ENCODE measurements around the gene QPCTL. TPM values are rescaled to one million over a fixed set of nuclear protein-coding genes. Genes with fewer than 3 reads are reported as not detected.
"Not testable (repeated sequence)": the region's sequence is repeated elsewhere in the genome, so short reads cannot be mapped to it uniquely, and the experiment has no call there.

The QPCTL gene
- total RNA-seq, 1 donor from 2014 or later: 8.0 TPM

- DNase-seq (ENCODE audit: low spot score): peak; percentile 98
Measured at GRCh38 chr19:45717131-45717982, 24.9 kb downstream of the QPCTL start.

DNA sequence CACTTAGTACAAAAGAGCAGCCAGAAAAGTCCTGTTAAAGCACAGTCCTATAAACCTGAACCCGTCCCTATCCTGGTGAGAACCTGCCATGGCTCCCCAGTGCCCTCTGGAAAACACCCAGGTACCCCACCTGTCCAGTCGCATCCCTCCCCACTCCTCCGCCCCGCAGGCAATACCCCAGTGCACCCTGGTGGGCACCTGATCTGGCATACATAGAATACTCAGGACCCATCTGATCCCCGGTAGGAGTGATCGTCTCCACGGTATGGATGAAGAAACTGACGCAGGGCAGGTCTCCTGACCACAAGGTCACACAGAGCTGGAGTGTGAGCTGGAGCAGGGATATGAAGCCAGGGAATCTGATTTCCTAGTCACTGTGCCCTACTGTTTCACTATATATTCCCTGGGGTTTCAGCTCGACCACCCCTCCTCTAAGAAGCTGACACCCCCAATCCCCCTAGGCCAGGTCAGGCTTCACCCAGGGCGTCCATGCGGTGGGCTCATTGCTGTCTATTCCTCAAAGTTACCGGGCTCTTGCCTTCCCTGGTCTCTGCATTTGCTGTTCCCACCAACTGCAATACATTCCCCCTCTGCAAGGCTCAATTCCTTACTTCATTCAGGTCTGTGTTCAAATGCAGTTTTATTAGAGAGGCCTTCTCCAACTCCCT is 25.7 kb downstream of the QPCTL start:
- DNase-seq (ENCODE audit: low spot score): no peak

GRCh38 chr19:45720065-45720464 is 27.6 kb downstream of the QPCTL start:
- DNase-seq (ENCODE audit: low spot score): not testable (repeated sequence)

DNA sequence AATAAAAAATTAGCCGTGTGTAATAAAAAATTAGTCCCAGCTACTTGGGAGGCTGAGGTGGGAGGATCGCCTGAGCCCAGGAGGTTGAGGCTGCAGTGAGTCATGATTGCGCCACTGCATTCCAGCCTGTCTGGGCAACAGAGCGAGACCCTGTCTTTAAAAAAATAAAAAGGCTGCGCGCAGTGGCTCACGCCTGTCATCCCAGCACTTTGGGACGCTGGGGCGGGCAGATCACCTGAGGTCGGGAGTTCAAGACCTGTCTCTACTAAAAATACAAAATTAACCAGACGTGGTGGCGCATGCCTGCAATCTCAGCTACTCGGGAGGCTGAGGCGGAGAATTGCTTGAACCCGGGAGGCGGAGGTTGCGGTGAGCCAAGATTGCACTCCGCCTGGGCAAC is 36.2 kb downstream of the QPCTL start:
- DNase-seq (ENCODE audit: low spot score): not testable (repeated sequence)

DNA sequence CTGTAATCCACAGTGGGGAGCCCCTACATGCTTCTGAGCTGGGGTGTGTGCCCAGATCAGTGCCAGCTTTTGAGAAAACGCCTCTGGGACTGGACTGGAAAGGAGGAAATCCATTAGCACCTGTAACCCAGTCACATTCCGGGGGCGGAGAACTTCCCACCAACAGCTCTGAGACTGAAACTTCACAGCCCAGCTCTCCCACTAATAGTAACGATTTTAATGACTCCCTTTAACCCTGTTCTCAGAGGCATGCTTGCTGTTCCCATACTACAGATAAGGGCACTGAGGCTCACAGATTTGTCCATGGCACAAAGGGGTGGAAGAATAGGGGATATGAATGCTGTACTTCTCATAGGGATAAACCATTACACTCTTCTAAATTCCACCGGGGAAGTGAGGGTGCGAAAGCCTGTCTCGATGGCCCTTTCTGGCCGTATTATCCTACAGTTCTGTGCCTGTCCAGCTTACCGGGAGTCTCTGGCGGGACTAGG is 37.4 kb downstream of the QPCTL start:
- no peak for DNase-seq (ENCODE audit: low spot score)

DNA sequence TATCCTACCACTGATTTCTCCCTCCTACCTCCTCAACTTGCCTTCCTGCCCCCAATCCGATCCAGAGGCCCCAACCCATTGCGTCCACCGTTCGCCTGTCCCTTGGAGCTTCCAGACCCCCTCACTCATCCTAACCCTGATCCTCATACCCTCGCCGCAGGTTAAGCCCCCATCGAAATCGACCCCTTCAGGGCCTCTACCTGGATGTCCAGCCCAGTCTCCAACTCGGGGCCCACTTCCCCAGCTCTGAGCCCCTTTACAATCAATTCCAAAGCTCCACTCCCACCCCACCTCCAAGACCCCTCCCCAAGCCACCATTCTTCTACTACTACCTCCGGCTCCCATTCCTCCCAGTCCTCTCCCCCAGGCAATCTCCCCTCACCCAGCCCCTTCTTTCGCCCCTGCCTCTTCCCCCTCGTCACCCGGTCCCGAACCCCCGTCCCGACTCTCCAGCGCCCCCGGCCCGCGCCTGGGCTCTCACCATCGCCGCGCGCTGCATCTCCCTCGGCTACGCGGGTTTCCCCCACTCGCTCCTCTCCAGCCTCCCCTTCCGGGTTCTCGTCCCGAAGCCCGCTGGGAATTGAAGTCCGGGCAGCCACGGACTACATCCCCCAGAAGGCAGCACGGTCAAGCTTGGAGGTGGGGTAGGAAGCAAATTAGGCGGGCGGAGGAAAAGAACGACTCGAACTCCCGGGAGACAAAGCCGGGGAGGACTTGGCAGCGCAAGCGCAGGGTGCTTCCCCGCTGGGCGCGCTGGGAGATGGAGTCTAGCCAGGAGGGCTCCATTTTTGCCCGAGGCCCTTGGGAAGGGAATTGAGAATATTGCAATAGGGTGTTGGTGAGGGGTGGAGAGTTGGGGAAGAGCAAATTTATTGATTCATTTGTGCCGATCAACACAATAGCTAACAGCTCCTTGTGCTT is 38.2 kb downstream of the QPCTL start, which contains the start of gene FBXO46:
Gene FBXO46 (minus strand): TSS at position 529 of the 921 bp plus-strand sequence. CDS start 17,401 bp downstream, outside the sequence.
- DNase-seq (ENCODE audit: low spot score): peak; percentile 97

- DNase-seq (ENCODE audit: low spot score): no peak
Measured at GRCh38 chr19:45733160-45733810, 40.8 kb downstream of the QPCTL start, which contains the start of gene MEIOSIN. TSS of gene MEIOSIN (plus strand) at chr19:45733439. CDS start at chr19:45735377, 1,938 bp downstream.

- DNase-seq (ENCODE audit: low spot score): no peak
Measured at GRCh38 chr19:45739498-45740439, 47.3 kb downstream of the QPCTL start.

- no peak for DNase-seq (ENCODE audit: low spot score)
Measured at GRCh38 chr19:45742969-45743368, 50.5 kb downstream of the QPCTL start.

GRCh38 chr19:45745606-45746005 is 53.1 kb downstream of the QPCTL start:
- DNase-seq (ENCODE audit: low spot score): no peak

DNA sequence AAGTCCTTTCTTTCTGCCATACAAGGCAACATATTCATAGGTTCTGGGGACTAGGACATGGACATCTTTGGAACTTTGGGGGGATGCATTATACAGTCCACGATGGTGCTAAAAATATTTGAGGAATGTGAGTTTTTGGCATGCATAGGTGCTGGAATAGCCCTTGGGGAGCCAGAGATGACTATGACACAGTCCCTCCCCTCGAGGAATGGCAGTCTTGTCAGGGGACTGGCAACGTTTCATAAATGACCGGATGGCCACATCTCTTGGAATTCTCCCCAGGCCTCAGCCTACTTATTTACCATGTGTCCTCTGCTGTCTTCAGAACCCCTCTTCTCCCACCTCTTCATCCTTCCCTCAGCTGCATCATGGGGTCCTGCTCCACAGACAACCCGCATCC is 54.4 kb downstream of the QPCTL start:
- DNase-seq (ENCODE audit: low spot score): no peak

DNA sequence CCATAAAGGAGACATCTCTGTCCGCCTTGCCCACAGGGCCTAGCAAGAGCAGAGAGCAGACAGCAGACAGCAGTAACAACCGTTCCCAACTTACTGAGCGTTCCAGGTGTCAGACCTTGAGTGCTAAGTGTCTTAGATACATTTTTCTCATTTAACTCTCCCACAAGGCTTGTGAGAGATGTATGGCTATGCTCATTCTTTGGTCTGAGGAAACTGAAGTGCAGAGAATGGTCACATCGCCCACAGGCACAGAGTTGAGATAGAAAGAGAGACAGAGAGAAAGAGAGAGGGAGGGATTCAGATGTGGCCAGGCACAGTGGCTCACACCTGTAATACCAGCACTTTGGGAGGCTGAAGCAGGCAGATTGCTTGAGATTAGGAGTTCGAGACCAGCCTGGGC is 55.0 kb downstream of the QPCTL start:
- no peak for DNase-seq (ENCODE audit: low spot score)

DNA sequence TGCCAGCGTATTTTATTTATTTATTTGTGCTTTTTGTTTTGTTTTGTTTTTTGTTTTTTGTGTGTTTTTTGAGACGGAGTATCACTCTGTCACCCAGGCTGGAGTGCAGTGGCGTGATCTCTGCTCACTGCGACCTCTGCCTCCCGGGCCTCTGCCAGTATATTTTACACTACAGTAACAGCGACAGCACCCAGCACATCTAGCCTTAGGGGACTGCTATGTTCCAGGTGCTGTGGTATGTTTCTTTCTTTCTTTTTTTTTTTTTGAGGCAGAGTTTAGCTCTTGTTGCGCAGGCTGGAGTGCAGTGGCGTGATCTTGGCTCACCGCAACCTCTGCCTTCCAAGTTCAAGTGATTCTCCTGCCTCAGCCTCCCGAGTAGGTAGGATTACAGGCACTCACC is 59.0 kb downstream of the QPCTL start:
- DNase-seq (ENCODE audit: low spot score): not testable (repeated sequence)

DNA sequence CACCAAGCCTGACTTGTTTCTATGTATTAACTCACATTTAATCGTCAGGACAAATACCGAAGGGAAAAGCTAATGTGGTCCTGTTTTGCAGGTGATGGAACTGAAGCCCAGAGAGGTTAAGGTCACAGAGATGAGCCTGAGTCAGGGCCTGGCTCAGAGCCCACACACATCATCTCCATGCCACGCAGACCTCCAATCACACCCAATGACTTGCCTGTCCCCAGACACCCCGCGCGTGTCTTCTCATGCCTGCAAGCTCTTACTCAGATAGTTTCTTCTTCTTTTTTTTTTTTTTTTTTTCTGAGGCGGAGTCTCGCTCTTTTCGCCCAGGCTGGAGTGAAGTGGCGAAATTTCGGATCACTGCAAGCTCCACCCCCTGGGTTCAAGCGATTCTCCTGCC is 60.2 kb downstream of the QPCTL start:
- no peak for DNase-seq (ENCODE audit: low spot score)

GRCh38 chr19:45753548-45753947 is 61.1 kb downstream of the QPCTL start:
- DNase-seq (ENCODE audit: low spot score): no peak

Other genes starting within 250 kb of the QPCTL start
- gene FOSB, start 224.7 kb upstream of the QPCTL start, total RNA-seq: 7.2 TPM
- gene RTN2, start 195.6 kb upstream of the QPCTL start, total RNA-seq: 10.7 TPM
- gene PPM1N, start 194.2 kb upstream of the QPCTL start, total RNA-seq: 2.2 TPM
- gene VASP, start 185.2 kb upstream of the QPCTL start, total RNA-seq: 137 TPM
- gene OPA3, start 107.9 kb upstream of the QPCTL start, total RNA-seq: 11.5 TPM
- 2.2 TPM for gene GPR4, start 90.5 kb upstream of the QPCTL start, total RNA-seq
- gene EML2, start 53.3 kb upstream of the QPCTL start, total RNA-seq: 68.4 TPM
- gene GIPR, start 24.4 kb upstream of the QPCTL start, total RNA-seq: 10.3 TPM
- gene SNRPD2, start 713 bp upstream of the QPCTL start, total RNA-seq: 269 TPM
- gene FBXO46, start 38.2 kb downstream of the QPCTL start, total RNA-seq: 22.0 TPM
- not detected for gene MEIOSIN, start 40.8 kb downstream of the QPCTL start, total RNA-seq
- 29.6 TPM for gene SIX5, start 76.6 kb downstream of the QPCTL start, total RNA-seq
- gene DMPK, start 89.8 kb downstream of the QPCTL start, total RNA-seq: 163 TPM
- gene DMWD, start 100.2 kb downstream of the QPCTL start, total RNA-seq: 66.0 TPM
- 0.09 TPM for gene RSPH6A, start 122.6 kb downstream of the QPCTL start, total RNA-seq
- gene SYMPK, start 170.5 kb downstream of the QPCTL start, total RNA-seq: 72.6 TPM
- gene FOXA3, start 171.7 kb downstream of the QPCTL start, total RNA-seq: 10.1 TPM
- gene IRF2BP1, start 193.5 kb downstream of the QPCTL start, total RNA-seq: 44.4 TPM
- 13.0 TPM for gene MYPOP, start 209.9 kb downstream of the QPCTL start, total RNA-seq
- not detected for gene NANOS2, start 222.1 kb downstream of the QPCTL start, total RNA-seq